RWPE1 (cell line): Measurements from ENCODE around the gene CADM2.

Source experiments
- CTCF ChIA-PET: fragments of 350-600 bp; sonication (Branson Sonifier 250); formaldehyde crosslinking; extraction: SDS; loops from one replicate; lab custom pipeline; 2021; lab: Yijun Ruan, JAX
- POLR2A ChIA-PET: fragments of 400-600 bp; formaldehyde crosslinking; extraction: SDS; loops from one replicate; lab custom pipeline; 2020; ENCODE audit warnings: antibody characterized with exemption; ENCODE audit not compliant: low non-redundant PET; lab: Yijun Ruan, JAX
- DNase-seq: peaks from one replicate; pipeline ENCODE4 v3.0.0; 2012; ENCODE audit warnings: low spot score
- H3K27ac ChIP-seq: fragments of 450-650 bp; 2 replicates; pipeline ENCODE4 v1.5.1; 2017
- CTCF ChIP-seq: fragments of 450-650 bp; conservative IDR thresholded peaks from 2 replicates; pipeline ENCODE4 v1.5.1; 2017; ENCODE audit warnings: low read depth, mild to moderate bottlenecking

Gene CADM2

GRCh38 chr3:85508659-85509058 is 549.9 kb downstream of the CADM2 start:
- POLR2A ChIA-PET = no interaction called here
- no peak overlapping the region for H3K27ac ChIP-seq
- DNase-seq = no peak
- TF ChIP-seq CTCF = no peak
- CTCF ChIA-PET = no interaction called here

- TF ChIP-seq CTCF = no peak
- H3K27ac ChIP-seq = no peak overlapping the region
- CTCF ChIA-PET = no interaction called here
- DNase-seq = no peak
- POLR2A ChIA-PET = no interaction called here
Measured at GRCh38 chr3:85516146-85516545, 557.4 kb downstream of the CADM2 start.

GRCh38 chr3:85524104-85524503 is 565.3 kb downstream of the CADM2 start:
- TF ChIP-seq CTCF = no peak
- ChIA-PET POLR2A (no interaction called here), CTCF (no interaction called here)

GRCh38 chr3:85525264-85525663 is 566.5 kb downstream of the CADM2 start:
- ChIA-PET CTCF (no interaction called here), POLR2A (no interaction called here)
- no peak for TF ChIP-seq CTCF
- DNase-seq = no peak
- H3K27ac ChIP-seq = no peak overlapping the region

More at GRCh38 chr3:85524104-85524503, 565.3 kb downstream of the CADM2 start:
- no peak overlapping the region for H3K27ac ChIP-seq
- DNase-seq = no peak

- CTCF ChIA-PET = no interaction called here
- H3K27ac ChIP-seq = no peak overlapping the region
- no peak for DNase-seq
- TF ChIP-seq CTCF = no peak
- POLR2A ChIA-PET = no interaction called here
Measured at GRCh38 chr3:85533586-85533985, 574.8 kb downstream of the CADM2 start.

GRCh38 chr3:85535517-85535916 is 576.7 kb downstream of the CADM2 start:
- POLR2A ChIA-PET = no interaction called here
- no peak for TF ChIP-seq CTCF
- H3K27ac ChIP-seq = no peak overlapping the region
- no peak for DNase-seq
- CTCF ChIA-PET = no interaction called here

- no peak overlapping the region for H3K27ac ChIP-seq
- ChIA-PET POLR2A (no interaction called here), CTCF (no interaction called here)
- no peak for TF ChIP-seq CTCF
- DNase-seq = no peak
Measured at GRCh38 chr3:85539232-85539631, 580.4 kb downstream of the CADM2 start.
